SK-N-SH treated with all-trans-retinoic acid at 6 μM for 48 hours (cell line): ENCODE results near the gene USH1G.

Experiments used
- ATAC-seq: fragments of 200-7000 bp; cut with Tn5 transposase; 3 replicates; pipeline ENCODE4 v1.9.1; 2020; ENCODE audit warnings: mild to moderate bottlenecking, moderate library complexity
- ARNTL ChIP-seq: fragments of 450-650 bp; formaldehyde crosslinking; IDR thresholded peaks from 2 replicates; pipeline ENCODE4 v1.5.0; 2020; ENCODE audit warnings: low read depth, mild to moderate bottlenecking, moderate library complexity, borderline replicate concordance
- BACH2 ChIP-seq: fragments of 250-450 bp; sonication (Bioruptor Pico); IDR thresholded peaks from 2 replicates; pipeline ENCODE4 v1.9.0; 2021; ENCODE audit warnings: mild to moderate bottlenecking, borderline replicate concordance
- CSDC2 ChIP-seq: fragments of 250-450 bp; sonication (Bioruptor Pico); IDR thresholded peaks from 2 replicates; pipeline ENCODE4 v1.5.0; 2020; ENCODE audit warnings: mild to moderate bottlenecking, moderate library complexity
- GLIS3 ChIP-seq: fragments of 250-450 bp; sonication (Bioruptor Pico); IDR thresholded peaks from 2 replicates; pipeline ENCODE4 v1.5.0; 2020; ENCODE audit warnings: mild to moderate bottlenecking, moderate library complexity
- ISL1 ChIP-seq: fragments of 250-450 bp; sonication (Bioruptor Pico); IDR thresholded peaks from 2 replicates; pipeline ENCODE4 v2.1.2; 2022; ENCODE audit warnings: mild to moderate bottlenecking, moderate library complexity
- OSR1 ChIP-seq: fragments of 250-450 bp; sonication (Bioruptor Pico); IDR thresholded peaks from 2 replicates; pipeline ENCODE4 v1.8.0; 2022; ENCODE audit warnings: moderate library complexity, mild to moderate bottlenecking, inconsistent platforms
- RARB ChIP-seq: fragments of 250-450 bp; sonication (Bioruptor Pico); IDR thresholded peaks from 2 replicates; pipeline ENCODE4 v1.8.0; 2021; ENCODE audit warnings: mild to moderate bottlenecking, moderate library complexity
- SNAI2 ChIP-seq: fragments of 250-450 bp; sonication (Bioruptor Pico); IDR thresholded peaks from 2 replicates; pipeline ENCODE4 v1.5.0; 2020; ENCODE audit warnings: mild to moderate bottlenecking, moderate library complexity
- TOX ChIP-seq: fragments of 250-450 bp; sonication (Bioruptor Pico); IDR thresholded peaks from 2 replicates; pipeline ENCODE4 v1.8.0; 2021; ENCODE audit warnings: mild to moderate bottlenecking, moderate library complexity, borderline replicate concordance
- ZC3H10 ChIP-seq: fragments of 250-450 bp; sonication (Bioruptor Pico); IDR thresholded peaks from 2 replicates; pipeline ENCODE4 v1.5.1; 2021; ENCODE audit warnings: mild to moderate bottlenecking, moderate library complexity
- ZFP3 ChIP-seq: fragments of 250-450 bp; sonication (Bioruptor Pico); IDR thresholded peaks from 2 replicates; pipeline ENCODE4 v1.5.0; 2020; ENCODE audit warnings: mild to moderate bottlenecking, moderate library complexity
- ZFP30 ChIP-seq: fragments of 450-650 bp; formaldehyde crosslinking; IDR thresholded peaks from 2 replicates; pipeline ENCODE4 v1.5.0; 2022; ENCODE audit warnings: mild to moderate bottlenecking, moderate library complexity
- ZNF565 ChIP-seq: fragments of 450-650 bp; formaldehyde crosslinking; conservative IDR thresholded peaks from 2 replicates; pipeline ENCODE4 v1.5.0; 2020; ENCODE audit warnings: low read depth, mild to moderate bottlenecking, moderate library complexity
- ZNF70 ChIP-seq: fragments of 450-650 bp; formaldehyde crosslinking; IDR thresholded peaks from 2 replicates; pipeline ENCODE4 v1.5.0; 2020; ENCODE audit warnings: mild to moderate bottlenecking, moderate library complexity
- ZNF8 ChIP-seq: fragments of 450-650 bp; formaldehyde crosslinking; IDR thresholded peaks from 2 replicates; pipeline ENCODE4 v1.5.0; 2020; ENCODE audit warnings: mild to moderate bottlenecking, moderate library complexity
- TF ChIP-seq, protein P1 (sequence below): fragments of 250-450 bp; sonication (Bioruptor Pico); IDR thresholded peaks from 2 replicates; pipeline ENCODE4 v1.5.0; 2020; ENCODE audit warnings: mild to moderate bottlenecking, moderate library complexity
- TF ChIP-seq, protein P2 (sequence below): fragments of 250-450 bp; sonication (Bioruptor Pico); IDR thresholded peaks from 2 replicates; pipeline ENCODE4 v1.8.0; 2020; ENCODE audit warnings: mild to moderate bottlenecking, moderate library complexity, borderline replicate concordance
- TF ChIP-seq, protein P3 (sequence below): fragments of 250-450 bp; sonication (Bioruptor Pico); IDR thresholded peaks from 2 replicates; pipeline ENCODE4 v1.5.1; 2021; ENCODE audit warnings: mild to moderate bottlenecking, moderate library complexity
- TF ChIP-seq, protein P4 (sequence below): fragments of 250-450 bp; sonication (Bioruptor Pico); IDR thresholded peaks from 2 replicates; pipeline ENCODE4 v1.8.0; 2021; ENCODE audit warnings: low read depth, mild to moderate bottlenecking, moderate library complexity, borderline replicate concordance

The USH1G gene

DNA sequence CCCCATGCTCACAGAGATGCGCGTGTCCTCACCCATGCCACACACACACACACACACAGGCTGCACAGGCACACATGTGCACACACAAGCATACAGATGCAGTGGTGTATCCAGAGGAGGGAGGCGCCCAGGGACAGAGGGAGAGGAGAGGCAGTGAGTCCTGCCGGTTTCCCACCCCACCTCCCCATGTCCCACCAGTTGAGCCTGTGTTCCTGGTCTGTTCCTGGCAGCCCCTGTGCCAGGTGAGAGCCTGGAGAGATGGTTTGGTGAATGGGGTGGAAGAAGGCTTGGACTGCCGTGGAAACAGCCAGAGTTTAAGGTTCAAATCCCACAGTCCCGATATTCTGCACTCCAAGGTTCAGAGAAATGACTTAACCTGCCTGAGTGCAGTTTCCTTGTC, 19.4 kb downstream of the USH1G start:
- TF ChIP-seq CSDC2 (CRISPR knock-in tag), result no peak
- TF ChIP-seq ZNF70 (CRISPR knock-in tag), result no peak
- no peak for TF ChIP-seq ZFP30 (CRISPR knock-in tag)
- no peak for TF ChIP-seq BACH2 (CRISPR knock-in tag)
- TF ChIP-seq, protein P1, sequence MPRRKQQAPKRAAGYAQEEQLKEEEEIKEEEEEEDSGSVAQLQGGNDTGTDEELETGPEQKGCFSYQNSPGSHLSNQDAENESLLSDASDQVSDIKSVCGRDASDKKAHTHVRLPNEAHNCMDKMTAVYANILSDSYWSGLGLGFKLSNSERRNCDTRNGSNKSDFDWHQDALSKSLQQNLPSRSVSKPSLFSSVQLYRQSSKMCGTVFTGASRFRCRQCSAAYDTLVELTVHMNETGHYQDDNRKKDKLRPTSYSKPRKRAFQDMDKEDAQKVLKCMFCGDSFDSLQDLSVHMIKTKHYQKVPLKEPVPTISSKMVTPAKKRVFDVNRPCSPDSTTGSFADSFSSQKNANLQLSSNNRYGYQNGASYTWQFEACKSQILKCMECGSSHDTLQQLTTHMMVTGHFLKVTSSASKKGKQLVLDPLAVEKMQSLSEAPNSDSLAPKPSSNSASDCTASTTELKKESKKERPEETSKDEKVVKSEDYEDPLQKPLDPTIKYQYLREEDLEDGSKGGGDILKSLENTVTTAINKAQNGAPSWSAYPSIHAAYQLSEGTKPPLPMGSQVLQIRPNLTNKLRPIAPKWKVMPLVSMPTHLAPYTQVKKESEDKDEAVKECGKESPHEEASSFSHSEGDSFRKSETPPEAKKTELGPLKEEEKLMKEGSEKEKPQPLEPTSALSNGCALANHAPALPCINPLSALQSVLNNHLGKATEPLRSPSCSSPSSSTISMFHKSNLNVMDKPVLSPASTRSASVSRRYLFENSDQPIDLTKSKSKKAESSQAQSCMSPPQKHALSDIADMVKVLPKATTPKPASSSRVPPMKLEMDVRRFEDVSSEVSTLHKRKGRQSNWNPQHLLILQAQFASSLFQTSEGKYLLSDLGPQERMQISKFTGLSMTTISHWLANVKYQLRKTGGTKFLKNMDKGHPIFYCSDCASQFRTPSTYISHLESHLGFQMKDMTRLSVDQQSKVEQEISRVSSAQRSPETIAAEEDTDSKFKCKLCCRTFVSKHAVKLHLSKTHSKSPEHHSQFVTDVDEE (CRISPR knock-in tag), result no peak
- TF ChIP-seq ISL1 (CRISPR knock-in tag), result no peak
- TF ChIP-seq, protein P2, sequence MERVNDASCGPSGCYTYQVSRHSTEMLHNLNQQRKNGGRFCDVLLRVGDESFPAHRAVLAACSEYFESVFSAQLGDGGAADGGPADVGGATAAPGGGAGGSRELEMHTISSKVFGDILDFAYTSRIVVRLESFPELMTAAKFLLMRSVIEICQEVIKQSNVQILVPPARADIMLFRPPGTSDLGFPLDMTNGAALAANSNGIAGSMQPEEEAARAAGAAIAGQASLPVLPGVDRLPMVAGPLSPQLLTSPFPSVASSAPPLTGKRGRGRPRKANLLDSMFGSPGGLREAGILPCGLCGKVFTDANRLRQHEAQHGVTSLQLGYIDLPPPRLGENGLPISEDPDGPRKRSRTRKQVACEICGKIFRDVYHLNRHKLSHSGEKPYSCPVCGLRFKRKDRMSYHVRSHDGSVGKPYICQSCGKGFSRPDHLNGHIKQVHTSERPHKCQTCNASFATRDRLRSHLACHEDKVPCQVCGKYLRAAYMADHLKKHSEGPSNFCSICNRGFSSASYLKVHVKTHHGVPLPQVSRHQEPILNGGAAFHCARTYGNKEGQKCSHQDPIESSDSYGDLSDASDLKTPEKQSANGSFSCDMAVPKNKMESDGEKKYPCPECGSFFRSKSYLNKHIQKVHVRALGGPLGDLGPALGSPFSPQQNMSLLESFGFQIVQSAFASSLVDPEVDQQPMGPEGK (CRISPR knock-in tag), result no peak
- TF ChIP-seq TOX (CRISPR knock-in tag), result no peak
- TF ChIP-seq SNAI2 (CRISPR knock-in tag), result no peak
- TF ChIP-seq OSR1, result no peak
- no peak for TF ChIP-seq ZNF8 (CRISPR knock-in tag)
- TF ChIP-seq ZC3H10 (CRISPR knock-in tag), result no peak
- TF ChIP-seq ARNTL, result no peak
- TF ChIP-seq, protein P3, sequence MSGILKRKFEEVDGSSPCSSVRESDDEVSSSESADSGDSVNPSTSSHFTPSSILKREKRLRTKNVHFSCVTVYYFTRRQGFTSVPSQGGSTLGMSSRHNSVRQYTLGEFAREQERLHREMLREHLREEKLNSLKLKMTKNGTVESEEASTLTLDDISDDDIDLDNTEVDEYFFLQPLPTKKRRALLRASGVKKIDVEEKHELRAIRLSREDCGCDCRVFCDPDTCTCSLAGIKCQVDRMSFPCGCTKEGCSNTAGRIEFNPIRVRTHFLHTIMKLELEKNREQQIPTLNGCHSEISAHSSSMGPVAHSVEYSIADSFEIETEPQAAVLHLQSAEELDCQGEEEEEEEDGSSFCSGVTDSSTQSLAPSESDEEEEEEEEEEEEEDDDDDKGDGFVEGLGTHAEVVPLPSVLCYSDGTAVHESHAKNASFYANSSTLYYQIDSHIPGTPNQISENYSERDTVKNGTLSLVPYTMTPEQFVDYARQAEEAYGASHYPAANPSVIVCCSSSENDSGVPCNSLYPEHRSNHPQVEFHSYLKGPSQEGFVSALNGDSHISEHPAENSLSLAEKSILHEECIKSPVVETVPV (CRISPR knock-in tag), result no peak
- no peak for ATAC-seq

DNA sequence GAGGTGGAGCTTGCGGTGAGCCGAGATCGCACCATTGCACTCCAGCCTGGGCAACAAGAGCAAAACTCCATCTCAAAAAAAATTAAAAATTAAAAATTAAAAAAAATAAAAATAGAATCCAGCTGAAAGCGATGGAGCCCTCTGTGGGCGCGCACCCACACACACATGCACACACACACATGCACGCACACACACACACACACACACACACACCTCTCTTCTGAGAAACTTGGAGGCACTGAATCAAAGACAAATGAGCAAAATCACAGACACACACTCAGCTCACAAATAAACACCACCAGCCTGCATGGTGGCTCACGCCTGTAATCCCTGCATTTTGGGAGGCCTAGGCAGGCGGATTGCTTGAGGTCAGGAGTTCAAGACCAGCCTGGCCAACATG, 20.0 kb downstream of the USH1G start:
- TF ChIP-seq, protein P4, sequence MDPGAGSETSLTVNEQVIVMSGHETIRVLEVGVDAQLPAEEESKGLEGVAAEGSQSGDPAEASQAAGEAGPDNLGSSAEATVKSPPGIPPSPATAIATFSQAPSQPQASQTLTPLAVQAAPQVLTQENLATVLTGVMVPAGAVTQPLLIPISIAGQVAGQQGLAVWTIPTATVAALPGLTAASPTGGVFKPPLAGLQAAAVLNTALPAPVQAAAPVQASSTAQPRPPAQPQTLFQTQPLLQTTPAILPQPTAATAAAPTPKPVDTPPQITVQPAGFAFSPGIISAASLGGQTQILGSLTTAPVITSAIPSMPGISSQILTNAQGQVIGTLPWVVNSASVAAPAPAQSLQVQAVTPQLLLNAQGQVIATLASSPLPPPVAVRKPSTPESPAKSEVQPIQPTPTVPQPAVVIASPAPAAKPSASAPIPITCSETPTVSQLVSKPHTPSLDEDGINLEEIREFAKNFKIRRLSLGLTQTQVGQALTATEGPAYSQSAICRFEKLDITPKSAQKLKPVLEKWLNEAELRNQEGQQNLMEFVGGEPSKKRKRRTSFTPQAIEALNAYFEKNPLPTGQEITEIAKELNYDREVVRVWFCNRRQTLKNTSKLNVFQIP (CRISPR knock-in tag), result no peak
- TF ChIP-seq BACH2 (CRISPR knock-in tag) (no peak), GLIS3 (CRISPR knock-in tag) (no peak), ZNF565 (CRISPR knock-in tag) (no peak), RARB (CRISPR knock-in tag) (no peak), ZFP3 (CRISPR knock-in tag) (no peak), ARNTL (no peak)
- TF ChIP-seq, protein P1 (CRISPR knock-in tag), result no peak
- TF ChIP-seq, protein P2 (CRISPR knock-in tag), result no peak
- TF ChIP-seq, all 23 proteins: peak for 0
- ATAC-seq, result no peak
